ENCODE data around the gene NSA2. TPM values are rescaled to one million over a fixed set of nuclear protein-coding genes. Genes with fewer than 3 reads are reported as not detected.
"Not testable (repeated sequence)": the region's sequence is repeated elsewhere in the genome, so short reads cannot be mapped to it uniquely, and the experiment has no call there.

Gene NSA2
- 10 to 100 TPM; 80.2 to 81.5 TPM for total RNA-seq

GRCh38 chr5:74766849-74767578, at the start of gene NSA2, which contains the start of gene GFM2:
Gene NSA2 (plus strand): TSS chr5:74767249. CDS start chr5:74767361, 112 bp downstream.
Gene GFM2 (minus strand): TSS chr5:74767117. CDS start chr5:74763742, 3,375 bp downstream.
- H3K4me3 Mint-ChIP-seq: peak within 1 kb of the TSS; percentile 98
- ChIA-PET CTCF (interaction anchor here (0.8 to 1.9 kb wide), 9 partner anchors 8 to 168 kb away, joined by 3 to 6 read pairs (median 3); no protein-coding TSS in a partner anchor), POLR2A (interaction anchor here (0.8 to 1.5 kb wide), 9 partner anchors 8 to 570 kb away, joined by 3 to 5 read pairs (median 3); partner anchors contain the start of genes ANKRD31 and HMGCR)
- DNase-seq: peak; percentile 94
- no peaks in the 10 kb centered on the region for H3K27me3 Mint-ChIP-seq
- no peaks in the 10 kb centered on the region for H3K9me3 Mint-ChIP-seq
- H3K36me3 Mint-ChIP-seq (ENCODE audit: low read depth): peaks cover 40% of the 10 kb centered on the region
- peaks cover 45% of the 10 kb centered on the region for H3K4me1 Mint-ChIP-seq
- peak within 1 kb of the TSS; percentile 95 for H3K27ac Mint-ChIP-seq

- Mint-ChIP-seq H3K4me1 (peaks cover 1% of the 10 kb centered on the region), H3K4me3 (no peak overlapping the region), H3K9me3 (no peaks in the 10 kb centered on the region), H3K36me3 (ENCODE audit: low read depth) (peaks cover 59% of the 10 kb centered on the region), H3K27me3 (no peaks in the 10 kb centered on the region), H3K27ac (no peak overlapping the region)
- DNase-seq: no peak
- ChIA-PET POLR2A (no interaction called here), CTCF (no interaction called here)
Observed at GRCh38 chr5:74717596-74717995, 49.5 kb upstream of the NSA2 start.

- no peaks in the 10 kb centered on the region for H3K27me3 Mint-ChIP-seq
- H3K9me3 Mint-ChIP-seq: no peaks in the 10 kb centered on the region
- H3K4me3 Mint-ChIP-seq: no peak overlapping the region
- POLR2A ChIA-PET: no interaction called here
- peaks cover 60% of the 10 kb centered on the region for H3K36me3 Mint-ChIP-seq (ENCODE audit: low read depth)
- no peaks in the 10 kb centered on the region for H3K4me1 Mint-ChIP-seq
- DNase-seq: no peak
- H3K27ac Mint-ChIP-seq: no peak overlapping the region
- CTCF ChIA-PET: no interaction called here
Observed at GRCh38 chr5:74722271-74722670, 44.8 kb upstream of the NSA2 start.

- Mint-ChIP-seq H3K4me1 (no peaks in the 10 kb centered on the region), H3K36me3 (ENCODE audit: low read depth) (peaks cover 50% of the 10 kb centered on the region), H3K4me3 (no peak overlapping the region), H3K27ac (no peak overlapping the region), H3K9me3 (no peaks in the 10 kb centered on the region), H3K27me3 (no peaks in the 10 kb centered on the region)
- ChIA-PET CTCF (no interaction called here), POLR2A (no interaction called here)
- no peak for DNase-seq
Observed at GRCh38 chr5:74725331-74725730, 41.7 kb upstream of the NSA2 start.

GRCh38 chr5:74736759-74737158, 30.3 kb upstream of the NSA2 start:
- Mint-ChIP-seq H3K4me3 (no peak overlapping the region), H3K36me3 (ENCODE audit: low read depth) (peaks cover 42% of the 10 kb centered on the region), H3K27ac (no peak overlapping the region), H3K9me3 (no peaks in the 10 kb centered on the region), H3K4me1 (no peaks in the 10 kb centered on the region), H3K27me3 (no peaks in the 10 kb centered on the region)
- CTCF ChIA-PET: no interaction called here
- DNase-seq: no peak
- POLR2A ChIA-PET: no interaction called here

GRCh38 chr5:74738406-74738805, 28.6 kb upstream of the NSA2 start:
- POLR2A ChIA-PET: interaction anchor here (1.5 to 1.8 kb wide), 2 partner anchors 12 to 53 kb away, joined by 3 to 7 read pairs; partner anchors contain the start of gene HEXB
- H3K9me3 Mint-ChIP-seq: no peaks in the 10 kb centered on the region

GRCh38 chr5:74748742-74749141, 18.3 kb upstream of the NSA2 start:
- H3K4me3 Mint-ChIP-seq, CTCF ChIA-PET, H3K4me1 Mint-ChIP-seq, H3K27me3 Mint-ChIP-seq, POLR2A ChIA-PET, H3K27ac Mint-ChIP-seq, H3K9me3 Mint-ChIP-seq, DNase-seq: not testable (repeated sequence)
- H3K36me3 Mint-ChIP-seq (ENCODE audit: low read depth): peaks cover 52% of the 10 kb centered on the region

More at GRCh38 chr5:74738406-74738805, 28.6 kb upstream of the NSA2 start:
- H3K4me3 Mint-ChIP-seq: no peak overlapping the region
- no peak overlapping the region for H3K27ac Mint-ChIP-seq
- CTCF ChIA-PET: interaction anchor here (0.6 kb wide), 1 partner anchor 14 kb away, joined by 3 read pairs; no protein-coding TSS in a partner anchor
- DNase-seq: no peak
- peaks cover 40% of the 10 kb centered on the region for H3K36me3 Mint-ChIP-seq (ENCODE audit: low read depth)
- H3K4me1 Mint-ChIP-seq: no peaks in the 10 kb centered on the region
- no peaks in the 10 kb centered on the region for H3K27me3 Mint-ChIP-seq

- ChIA-PET POLR2A (no interaction called here), CTCF (no interaction called here)
- Mint-ChIP-seq H3K27me3 (no peaks in the 10 kb centered on the region), H3K4me1 (peaks cover 31% of the 10 kb centered on the region), H3K9me3 (peaks cover 5% of the 10 kb centered on the region), H3K4me3 (no peak overlapping the region), H3K27ac (no peak overlapping the region), H3K36me3 (ENCODE audit: low read depth) (peaks cover 35% of the 10 kb centered on the region)
- DNase-seq: no peak
Observed at GRCh38 chr5:74761241-74761640, 5.8 kb upstream of the NSA2 start.

GRCh38 chr5:74762599-74762998, 4.5 kb upstream of the NSA2 start:
- Mint-ChIP-seq H3K36me3 (ENCODE audit: low read depth) (peaks cover 38% of the 10 kb centered on the region), H3K27ac (no peak overlapping the region), H3K4me1 (peaks cover 41% of the 10 kb centered on the region), H3K9me3 (no peaks in the 10 kb centered on the region), H3K4me3 (no peak overlapping the region), H3K27me3 (no peaks in the 10 kb centered on the region)
- POLR2A ChIA-PET: interaction anchor here (1.4 kb wide), 1 partner anchor 9 kb away, joined by 3 read pairs; no protein-coding TSS in a partner anchor
- DNase-seq: no peak
- CTCF ChIA-PET: interaction anchor here (1.4 kb wide), 1 partner anchor 156 kb away, joined by 3 read pairs; no protein-coding TSS in a partner anchor

GRCh38 chr5:74763504-74763903, 3.5 kb upstream of the NSA2 start:
- Mint-ChIP-seq H3K27me3 (no peaks in the 10 kb centered on the region), H3K9me3 (no peaks in the 10 kb centered on the region)

GRCh38 chr5:74765201-74765600, 1.8 kb upstream of the NSA2 start:
- no peaks in the 10 kb centered on the region for H3K9me3 Mint-ChIP-seq
- DNase-seq: no peak
- H3K27ac Mint-ChIP-seq: peak overlapping the region; percentile 16
- H3K4me3 Mint-ChIP-seq: peak overlapping the region; percentile 58
- peaks cover 36% of the 10 kb centered on the region for H3K36me3 Mint-ChIP-seq (ENCODE audit: low read depth)
- ChIA-PET POLR2A (no interaction called here), CTCF (interaction anchor here (0.7 kb wide), 1 partner anchor 501 kb away, joined by 3 read pairs; no protein-coding TSS in a partner anchor)
- no peaks in the 10 kb centered on the region for H3K27me3 Mint-ChIP-seq
- peaks cover 51% of the 10 kb centered on the region for H3K4me1 Mint-ChIP-seq

More at GRCh38 chr5:74763504-74763903, 3.5 kb upstream of the NSA2 start:
- no peak for DNase-seq
- no peak overlapping the region for H3K4me3 Mint-ChIP-seq
- POLR2A ChIA-PET: interaction anchor here (1.4 kb wide), 2 partner anchors 8 to 78 kb away, joined by 3 to 4 read pairs; partner anchors contain the start of gene HEXB
- no peak overlapping the region for H3K27ac Mint-ChIP-seq
- CTCF ChIA-PET: interaction anchor here (1.4 kb wide), 2 partner anchors 10 to 155 kb away, joined by 3 read pairs; no protein-coding TSS in a partner anchor
- H3K4me1 Mint-ChIP-seq: peaks cover 47% of the 10 kb centered on the region
- H3K36me3 Mint-ChIP-seq (ENCODE audit: low read depth): peaks cover 32% of the 10 kb centered on the region

GRCh38 chr5:74765929-74766328, 1.1 kb upstream of the NSA2 start:
- peaks cover 38% of the 10 kb centered on the region for H3K36me3 Mint-ChIP-seq (ENCODE audit: low read depth)
- peak overlapping the region; percentile 98 for H3K4me3 Mint-ChIP-seq
- ChIA-PET POLR2A (interaction anchor here (1.1 to 1.5 kb wide), 2 partner anchors 466 to 471 kb away, joined by 3 to 5 read pairs; partner anchors contain the start of gene ANKRD31), CTCF (interaction anchor here (1.0 to 1.9 kb wide), 5 partner anchors 8 to 146 kb away, joined by 3 to 6 read pairs (median 3); no protein-coding TSS in a partner anchor)
- H3K27ac Mint-ChIP-seq: peak overlapping the region; percentile 95
- no peaks in the 10 kb centered on the region for H3K9me3 Mint-ChIP-seq
- DNase-seq: no peak
- H3K27me3 Mint-ChIP-seq: no peaks in the 10 kb centered on the region
- peaks cover 48% of the 10 kb centered on the region for H3K4me1 Mint-ChIP-seq

GRCh38 chr5:74766418-74766848, 616 bp upstream of the NSA2 start:
- H3K9me3 Mint-ChIP-seq: no peaks in the 10 kb centered on the region
- peaks cover 46% of the 10 kb centered on the region for H3K4me1 Mint-ChIP-seq
- ChIA-PET CTCF (interaction anchor here (0.9 to 1.9 kb wide), 7 partner anchors 9 to 169 kb away, joined by 3 to 6 read pairs (median 3); no protein-coding TSS in a partner anchor), POLR2A (interaction anchor here (0.8 to 1.5 kb wide), 9 partner anchors 7 to 571 kb away, joined by 3 to 5 read pairs (median 3); partner anchors contain the start of genes ANKRD31 and HMGCR)
- H3K4me3 Mint-ChIP-seq: peak overlapping the region; percentile 98
- peak overlapping the region; percentile 95 for H3K27ac Mint-ChIP-seq
- peaks cover 41% of the 10 kb centered on the region for H3K36me3 Mint-ChIP-seq (ENCODE audit: low read depth)
- H3K27me3 Mint-ChIP-seq: no peaks in the 10 kb centered on the region
- DNase-seq: no peak

Data from activated CD4-positive, alpha-beta memory T cell treated with anti-CD3 and anti-CD28 coated beads, Interleukin-2, amount 10 ng/mL, durations not matched to agents 7 days and 5 days (primary cell).